Neural progenitor cell (in vitro differentiated cells): ENCODE measurements around the gene INPP5D. TPM values are rescaled to one million over a fixed set of nuclear protein-coding genes. Genes with fewer than 3 reads are reported as not detected.
A peak's percentile ranks its signal among the peaks of the same experiment; 100 is the strongest.

Experiments used
- DNase-seq: peaks from one replicate; pipeline ENCODE4 v3.0.0-alpha.2; 2016; ENCODE audit warnings: low spot score
- H2AFZ ChIP-seq: fragments of 200-600 bp; sonication (generic); replicated peaks from 2 replicates; pipeline ENCODE4 v1.6.1; 2016; ENCODE audit warnings: antibody characterized with exemption
- H3F3A ChIP-seq: fragments of 200-600 bp; sonication (generic); 2 replicates; pipeline ENCODE4 v1.6.1; 2016; ENCODE audit warnings: antibody characterized with exemption, low read depth
- H3K27ac ChIP-seq: fragments of 200-600 bp; sonication (generic); 2 replicates; pipeline ENCODE4 v1.5.1; 2016; ENCODE audit warnings: mild to moderate bottlenecking
- H3K27me3 ChIP-seq: fragments of 200-600 bp; sonication (generic); 2 replicates; pipeline ENCODE4 v1.6.1; 2016; ENCODE audit warnings: mild to moderate bottlenecking, moderate library complexity
- H3K36me3 ChIP-seq: fragments of 200-600 bp; sonication (generic); 2 replicates; pipeline ENCODE4 v1.5.1; 2016
- H3K4me1 ChIP-seq: fragments of 200-600 bp; sonication (generic); 2 replicates; pipeline ENCODE4 v1.6.1; 2016; ENCODE audit warnings: mixed run types
- H3K4me2 ChIP-seq: fragments of 200-600 bp; sonication (generic); 2 replicates; pipeline ENCODE4 v1.6.1; 2016
- H3K4me3 ChIP-seq: fragments of 200-600 bp; sonication (generic); 2 replicates; pipeline ENCODE4 v1.5.1; 2016
- H3K79me2 ChIP-seq: fragments of 200-600 bp; sonication (generic); 2 replicates; pipeline ENCODE4 v1.6.1; 2016; ENCODE audit warnings: low read depth
- H3K9ac ChIP-seq: fragments of 200-600 bp; sonication (generic); 2 replicates; pipeline ENCODE4 v1.6.1; 2016
- H3K9me3 ChIP-seq: fragments of 200-600 bp; sonication (generic); 2 replicates; pipeline ENCODE4 v1.5.1; 2016; ENCODE audit warnings: low read depth
- H4K20me1 ChIP-seq: fragments of 200-600 bp; sonication (generic); 2 replicates; pipeline ENCODE4 v1.6.1; 2016; ENCODE audit warnings: low read depth
- H3K27ac Mint-ChIP-seq: 3 replicates; pipeline ENCODE4 v1.8.0; 2021; ENCODE audit warnings: mixed read lengths
- H3K27me3 Mint-ChIP-seq: 2 replicates; pipeline ENCODE4 v1.8.0; 2022; ENCODE audit warnings: low read depth, mild to moderate bottlenecking, inconsistent platforms, moderate library complexity, mixed read lengths; ENCODE audit not compliant: insufficient read depth
- H3K36me3 Mint-ChIP-seq: 3 replicates; pipeline ENCODE4 v1.8.0; 2021; ENCODE audit warnings: mixed read lengths
- H3K4me1 Mint-ChIP-seq: 3 replicates; pipeline ENCODE4 v1.8.0; 2021; ENCODE audit warnings: mixed read lengths
- H3K4me3 Mint-ChIP-seq: 3 replicates; pipeline ENCODE4 v1.8.0; 2021; ENCODE audit warnings: mild to moderate bottlenecking, moderate library complexity, mixed read lengths
- H3K9me3 Mint-ChIP-seq: 3 replicates; pipeline ENCODE4 v1.8.0; 2020; ENCODE audit warnings: mixed read lengths
- EZH2 ChIP-seq: fragments of 200-600 bp; sonication (generic); IDR thresholded peaks from 2 replicates; pipeline ENCODE4 v1.6.1; 2017; ENCODE audit warnings: antibody characterized with exemption, mild to moderate bottlenecking, moderate library complexity
- EZH2phosphoT487 ChIP-seq: fragments of 200-600 bp; sonication (generic); IDR thresholded peaks from 2 replicates; pipeline ENCODE4 v1.6.1; 2017; ENCODE audit warnings: antibody characterized with exemption
- total RNA-seq: library from RNA; depleted of rRNA; stranded (reverse); fragments of >200 nt; gene quantifications from 2 replicates; pipeline ENCODE4 v1.2.3, GENCODE V29; 2015; ENCODE audit warnings: low replicate concordance
- TF ChIP-seq, protein P1 (sequence below): fragments of 200-600 bp; sonication (generic); IDR thresholded peaks from 2 replicates; pipeline ENCODE4 v1.5.1; 2017; ENCODE audit warnings: antibody characterized with exemption, mild to moderate bottlenecking

Gene INPP5D
- total RNA-seq, 1 donor from 2014 or later: 4.2 TPM

DNA sequence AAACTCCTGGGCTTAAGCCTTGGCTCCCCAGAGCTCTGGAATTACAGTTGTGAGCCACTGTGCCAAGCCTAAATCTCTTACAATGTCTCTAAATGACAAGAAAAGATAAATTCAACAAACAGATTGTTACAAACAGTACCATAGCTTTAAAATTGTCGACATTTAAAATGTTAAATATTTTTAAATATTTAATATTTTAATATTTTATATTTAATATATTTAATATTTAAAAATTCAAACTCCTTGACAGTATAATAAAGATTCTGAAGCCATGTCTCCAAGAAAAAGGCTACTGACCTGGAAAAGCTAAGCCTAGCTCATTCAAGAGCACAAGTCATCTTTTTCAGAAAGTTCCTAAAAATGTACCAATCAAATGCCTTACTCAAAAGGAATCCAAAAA, 75.3 kb downstream of the INPP5D start:
- no peak for DNase-seq
- Histone ChIP-seq H3K4me3 (no peak overlapping the region), H3K79me2 (no peaks in the 10 kb centered on the region), H3K9ac (no peak overlapping the region), H3K4me1 (peaks cover 14% of the 10 kb centered on the region), H3K27me3 (no peaks in the 10 kb centered on the region), H3K4me2 (no peak overlapping the region), H3K36me3 (no peaks in the 10 kb centered on the region), H4K20me1 (no peaks in the 10 kb centered on the region), H2AFZ (no peak overlapping the region), H3K27ac (no peak overlapping the region), H3K9me3 (no peaks in the 10 kb centered on the region), H3F3A (peaks cover 12% of the 10 kb centered on the region)
- no peaks in the 10 kb centered on the region for H3K36me3 Mint-ChIP-seq
- H3K27ac Mint-ChIP-seq: no peak overlapping the region
- H3K27me3 Mint-ChIP-seq: peaks cover 13% of the 10 kb centered on the region
- peaks cover 21% of the 10 kb centered on the region for H3K4me1 Mint-ChIP-seq
- H3K4me3 Mint-ChIP-seq: no peak overlapping the region
- H3K9me3 Mint-ChIP-seq: peaks cover 6% of the 10 kb centered on the region
- no peak for TF ChIP-seq EZH2phosphoT487
- TF ChIP-seq, protein P1, sequence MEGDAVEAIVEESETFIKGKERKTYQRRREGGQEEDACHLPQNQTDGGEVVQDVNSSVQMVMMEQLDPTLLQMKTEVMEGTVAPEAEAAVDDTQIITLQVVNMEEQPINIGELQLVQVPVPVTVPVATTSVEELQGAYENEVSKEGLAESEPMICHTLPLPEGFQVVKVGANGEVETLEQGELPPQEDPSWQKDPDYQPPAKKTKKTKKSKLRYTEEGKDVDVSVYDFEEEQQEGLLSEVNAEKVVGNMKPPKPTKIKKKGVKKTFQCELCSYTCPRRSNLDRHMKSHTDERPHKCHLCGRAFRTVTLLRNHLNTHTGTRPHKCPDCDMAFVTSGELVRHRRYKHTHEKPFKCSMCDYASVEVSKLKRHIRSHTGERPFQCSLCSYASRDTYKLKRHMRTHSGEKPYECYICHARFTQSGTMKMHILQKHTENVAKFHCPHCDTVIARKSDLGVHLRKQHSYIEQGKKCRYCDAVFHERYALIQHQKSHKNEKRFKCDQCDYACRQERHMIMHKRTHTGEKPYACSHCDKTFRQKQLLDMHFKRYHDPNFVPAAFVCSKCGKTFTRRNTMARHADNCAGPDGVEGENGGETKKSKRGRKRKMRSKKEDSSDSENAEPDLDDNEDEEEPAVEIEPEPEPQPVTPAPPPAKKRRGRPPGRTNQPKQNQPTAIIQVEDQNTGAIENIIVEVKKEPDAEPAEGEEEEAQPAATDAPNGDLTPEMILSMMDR: no peak

DNA sequence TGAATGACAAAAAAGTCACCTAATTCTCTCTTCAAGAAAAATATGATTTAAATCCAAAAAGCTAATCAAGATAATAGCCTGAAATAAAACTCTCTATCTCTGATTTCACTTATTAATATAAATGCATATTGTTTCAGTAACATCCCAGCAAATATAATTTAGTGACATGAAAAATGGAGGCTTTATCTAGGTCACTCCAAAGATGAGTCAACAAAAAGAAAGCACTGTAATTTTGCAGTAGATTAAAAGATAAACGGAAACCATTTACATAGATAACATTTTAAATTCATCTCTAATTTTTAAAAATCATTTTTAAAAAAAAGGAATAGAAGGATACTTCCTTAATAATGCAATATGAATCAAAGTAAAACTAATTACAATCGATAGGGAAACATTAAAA, 76.9 kb downstream of the INPP5D start:
- DNase-seq: no peak
- Mint-ChIP-seq H3K9me3 (peaks cover 6% of the 10 kb centered on the region), H3K4me3 (no peak overlapping the region), H3K4me1 (peaks cover 11% of the 10 kb centered on the region), H3K27ac (no peak overlapping the region), H3K27me3 (peaks cover 10% of the 10 kb centered on the region), H3K36me3 (no peaks in the 10 kb centered on the region)
- no peak overlapping the region for H3K4me3 ChIP-seq
- no peaks in the 10 kb centered on the region for H3K9me3 ChIP-seq
- no peaks in the 10 kb centered on the region for H3K27me3 ChIP-seq
- H2AFZ ChIP-seq: no peak overlapping the region
- no peak overlapping the region for H3K9ac ChIP-seq
- H3F3A ChIP-seq: peaks cover 12% of the 10 kb centered on the region
- TF ChIP-seq, protein P1: no peak
- TF ChIP-seq EZH2phosphoT487: no peak
- no peak for TF ChIP-seq EZH2
- H3K4me2 ChIP-seq: no peak overlapping the region
- H3K4me1 ChIP-seq: peaks cover 14% of the 10 kb centered on the region
- no peaks in the 10 kb centered on the region for H3K36me3 ChIP-seq
- H3K79me2 ChIP-seq: no peaks in the 10 kb centered on the region
- H3K27ac ChIP-seq: no peak overlapping the region
- H4K20me1 ChIP-seq: no peaks in the 10 kb centered on the region

DNA sequence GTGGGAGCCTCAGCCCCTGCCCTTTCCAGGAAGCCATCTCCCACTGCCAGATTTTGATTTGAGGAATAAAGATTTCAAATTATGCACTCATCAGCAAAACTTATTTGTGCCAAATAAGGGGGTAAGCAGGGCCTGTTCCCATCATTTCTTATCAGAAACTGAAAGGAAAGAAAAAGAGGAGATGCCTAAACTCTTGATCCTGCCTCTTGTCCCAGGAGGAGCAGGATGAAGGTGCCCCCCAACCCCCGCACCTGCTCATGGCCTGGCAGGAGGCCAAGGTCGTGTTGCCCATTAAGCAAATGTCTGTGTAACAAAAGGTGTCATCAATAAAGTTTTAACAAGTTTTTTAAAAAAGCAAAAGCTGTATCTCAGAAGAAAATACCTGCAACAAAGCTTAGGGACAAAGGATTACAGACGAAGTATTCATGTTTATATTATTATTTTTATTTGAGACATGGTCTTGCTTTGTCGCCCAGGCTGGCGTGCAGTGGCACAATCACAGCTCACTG, 80.0 kb downstream of the INPP5D start:
- Mint-ChIP-seq H3K27ac (no peak overlapping the region), H3K36me3 (no peaks in the 10 kb centered on the region), H3K27me3 (peaks cover 12% of the 10 kb centered on the region), H3K9me3 (peaks cover 12% of the 10 kb centered on the region), H3K4me3 (no peak overlapping the region), H3K4me1 (peaks cover 5% of the 10 kb centered on the region)
- Histone ChIP-seq H3K79me2 (no peaks in the 10 kb centered on the region), H3K9me3 (no peaks in the 10 kb centered on the region), H3K27ac (no peak overlapping the region), H2AFZ (no peak overlapping the region), H3K27me3 (no peaks in the 10 kb centered on the region), H3K36me3 (no peaks in the 10 kb centered on the region), H3K4me1 (peaks cover 14% of the 10 kb centered on the region), H4K20me1 (no peaks in the 10 kb centered on the region), H3K9ac (no peak overlapping the region), H3K4me2 (peak overlapping the region; percentile 40), H3F3A (peaks cover 12% of the 10 kb centered on the region), H3K4me3 (no peak overlapping the region)
- TF ChIP-seq, protein P1: no peak
- no peak for TF ChIP-seq EZH2
- no peak for TF ChIP-seq EZH2phosphoT487
- DNase-seq: no peak
